Right lobe of liver (tissue), 6 donors: ENCODE measurements around the gene KDM4B. TPM values are rescaled to one million over a fixed set of nuclear protein-coding genes. Genes with fewer than 3 reads are reported as not detected.
A peak's percentile ranks its signal among the peaks of the same experiment; 100 is the strongest.

ENCODE experiments used
- ATAC-seq, 4 donors: fragments of 200-7000 bp; cut with Tn5 transposase; one replicate each; pipeline ENCODE4 v1.9.1; 2020; ENCODE audit warnings: mild to moderate bottlenecking in 4 of 4, moderate library complexity in 4 of 4
- DNase-seq, 3 donors: peaks; one replicate each; pipeline ENCODE4 v3.0.0-alpha.2; 2020
- H3K27ac ChIP-seq, 3 donors: fragments of 200-600 bp; one replicate each; pipeline ENCODE4 v1.8.0; 2022
- H3K27me3 ChIP-seq, 2 donors: fragments of 200-600 bp; one replicate each; pipeline ENCODE4 v1.8.0; 2022
- H3K36me3 ChIP-seq, 4 donors: fragments of 200-600 bp; sonication (generic) in 1 of 4; one replicate each; pipeline versions ENCODE4 v1.5.1 to v1.8.0; 2017 to 2022; ENCODE audit warnings: control low read depth in 1 of 4
- H3K4me1 ChIP-seq, 4 donors: fragments of 200-600 bp; sonication (generic) in 1 of 4; one replicate each; pipeline versions ENCODE4 v1.5.1 to v1.8.0; 2017 to 2022; ENCODE audit warnings: control low read depth in 1 of 4
- H3K4me3 ChIP-seq, 3 donors: fragments of 200-600 bp; one replicate each; pipeline ENCODE4 v1.8.0; 2022
- H3K9me3 ChIP-seq, 4 donors: fragments of 200-600 bp; sonication (generic) in 1 of 4; one replicate each; pipeline versions ENCODE4 v1.5.1 to v1.8.0; 2017 to 2022; ENCODE audit warnings: control low read depth in 1 of 4
- POLR2A ChIP-seq: fragments of 450-650 bp; IDR thresholded peaks from one replicate; pipeline ENCODE4 v1.6.1; 2017; ENCODE audit warnings: antibody characterized with exemption, mild to moderate bottlenecking
- WGBS: methylation state at CpG from one replicate; pipeline ENCODE4 v1.1.6; 2018; ENCODE audit warnings: low coverage, low lambda C conversion rate; ENCODE audit not compliant: insufficient coverage; ENCODE audit errors: missing lambda C conversion rate; 5-methylcytosine and 5-hydroxymethylcytosine counted together
- intact Hi-C, 2 donors: fragments of 100-400 bp; cut with DNase I; formaldehyde crosslinking; loops; one replicate each; pipeline versions ENCODE4 v1.11.2 to v1.14.1; 2022
- total RNA-seq, 6 experiments: library from RNA; depleted of rRNA in 2 of 6; stranded (reverse); fragments of >200 nt in 2 of 6; fragmentation: NEBNext Ultra II Directional in 3 of 6; extraction: Animal tissue kit (Norgen Biotek cat#: 25700) in 3 of 6; gene quantifications; one replicate each; pipeline versions ENCODE4 v1.1.0 to v1.2.4, GENCODE V29; 2016 to 2023
- TF ChIP-seq, protein P1 (sequence below), 4 donors: fragments of 200-600 bp in 3 of 4; fragments of 450-650 bp in 1 of 4; IDR thresholded peaks; one replicate each; pipeline versions ENCODE4 v1.5.1 to v1.8.0; 2016 to 2022; ENCODE audit warnings: antibody characterized with exemption in 4 of 4, mild to moderate bottlenecking in 2 of 4
- donor health status: DM: no; HTN: yes; CAD: no.
- donor health status: DM: no; HTN: no; CAD: no.
- donor health status: DM: no; HTN: no; CAD: no.
- donor health status: DM: no; HTN: yes; CAD: no.
- donor health status: DM: no; HTN: yes; CAD: no.

Gene KDM4B
- total RNA-seq, 6 experiments from 2014 or later: 14.2 to 36.9 (median 29.1) TPM

DNA sequence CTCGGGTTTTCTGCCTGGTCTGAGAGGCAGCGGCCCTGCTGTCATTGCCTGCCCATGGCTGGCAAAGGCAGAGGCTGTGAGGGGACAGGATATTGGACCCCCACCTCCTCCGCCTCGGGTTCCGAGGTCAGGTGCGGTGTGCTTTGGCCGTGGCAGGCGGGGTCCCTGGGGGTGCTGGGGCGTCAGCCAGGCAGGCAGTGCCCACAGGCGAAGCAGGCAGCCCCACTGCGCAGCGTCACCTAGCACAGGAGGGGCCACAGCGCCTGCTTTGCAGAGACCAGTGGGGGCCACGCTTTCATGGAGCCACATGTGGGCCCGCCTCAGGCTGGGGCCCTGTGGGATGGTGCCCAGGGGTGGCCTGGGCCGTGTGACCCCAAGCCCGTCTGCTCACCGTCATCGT is 96.0 kb downstream of the KDM4B start:
- WGBS: 100% methylated on average over 1 of the region's 19 CpGs
- DNase-seq (no peak), ATAC-seq (no peak)
- no peak overlapping the region for H3K4me3 ChIP-seq
- TF ChIP-seq, protein P1, sequence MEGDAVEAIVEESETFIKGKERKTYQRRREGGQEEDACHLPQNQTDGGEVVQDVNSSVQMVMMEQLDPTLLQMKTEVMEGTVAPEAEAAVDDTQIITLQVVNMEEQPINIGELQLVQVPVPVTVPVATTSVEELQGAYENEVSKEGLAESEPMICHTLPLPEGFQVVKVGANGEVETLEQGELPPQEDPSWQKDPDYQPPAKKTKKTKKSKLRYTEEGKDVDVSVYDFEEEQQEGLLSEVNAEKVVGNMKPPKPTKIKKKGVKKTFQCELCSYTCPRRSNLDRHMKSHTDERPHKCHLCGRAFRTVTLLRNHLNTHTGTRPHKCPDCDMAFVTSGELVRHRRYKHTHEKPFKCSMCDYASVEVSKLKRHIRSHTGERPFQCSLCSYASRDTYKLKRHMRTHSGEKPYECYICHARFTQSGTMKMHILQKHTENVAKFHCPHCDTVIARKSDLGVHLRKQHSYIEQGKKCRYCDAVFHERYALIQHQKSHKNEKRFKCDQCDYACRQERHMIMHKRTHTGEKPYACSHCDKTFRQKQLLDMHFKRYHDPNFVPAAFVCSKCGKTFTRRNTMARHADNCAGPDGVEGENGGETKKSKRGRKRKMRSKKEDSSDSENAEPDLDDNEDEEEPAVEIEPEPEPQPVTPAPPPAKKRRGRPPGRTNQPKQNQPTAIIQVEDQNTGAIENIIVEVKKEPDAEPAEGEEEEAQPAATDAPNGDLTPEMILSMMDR (IDR thresholded peaks at IDR 0.05): no peak
- TF ChIP-seq POLR2A: no peak
- intact Hi-C loops: no loop called here
- no peaks in the 10 kb centered on the region for H3K27me3 ChIP-seq
- H3K36me3 ChIP-seq: peaks cover 0 to 19% (median 0%) of the 10 kb centered on the region in 4 donors
- H3K4me1 ChIP-seq: peaks cover 0 to 18% (median 5%) of the 10 kb centered on the region in 4 donors
- no peak overlapping the region for H3K27ac ChIP-seq
- no peaks in the 10 kb centered on the region for H3K9me3 ChIP-seq

DNA sequence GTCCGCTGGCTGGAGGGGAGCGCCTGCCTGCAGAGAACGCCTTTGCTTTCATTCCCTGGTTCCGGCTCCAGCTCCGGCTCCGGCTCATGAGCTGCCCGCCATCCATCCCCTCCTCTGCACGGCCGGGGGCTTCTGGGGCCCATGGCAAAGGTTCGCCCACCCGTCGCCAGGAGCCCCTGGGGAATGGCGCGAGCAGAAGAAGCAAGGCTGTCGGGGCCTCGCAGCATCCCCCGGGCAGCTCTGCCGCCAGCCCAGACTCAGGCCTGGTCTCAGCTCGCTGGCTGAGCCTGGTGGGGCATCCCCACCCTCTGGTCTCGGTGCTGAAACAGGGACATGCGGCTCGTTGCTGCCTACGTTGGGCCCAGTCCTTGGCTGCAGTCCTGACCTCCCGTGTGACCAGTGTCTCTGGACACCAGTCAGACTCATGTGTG is 96.8 kb downstream of the KDM4B start:
- TF ChIP-seq, protein P1 (IDR thresholded peaks at IDR 0.05): no peak
- no peak for TF ChIP-seq POLR2A
- no peak for DNase-seq
- no peak for ATAC-seq
- H3K36me3 ChIP-seq: peaks cover 0 to 19% (median 0%) of the 10 kb centered on the region in 4 donors
- H3K4me3 ChIP-seq: no peak overlapping the region
- intact Hi-C loops: no loop called here
- H3K9me3 ChIP-seq: no peaks in the 10 kb centered on the region
- WGBS: 90% methylated on average over 2 of the region's 24 CpGs
- H3K27me3 ChIP-seq: no peaks in the 10 kb centered on the region
- peaks cover 0 to 18% (median 5%) of the 10 kb centered on the region in 4 donors for H3K4me1 ChIP-seq
- no peak overlapping the region for H3K27ac ChIP-seq

DNA sequence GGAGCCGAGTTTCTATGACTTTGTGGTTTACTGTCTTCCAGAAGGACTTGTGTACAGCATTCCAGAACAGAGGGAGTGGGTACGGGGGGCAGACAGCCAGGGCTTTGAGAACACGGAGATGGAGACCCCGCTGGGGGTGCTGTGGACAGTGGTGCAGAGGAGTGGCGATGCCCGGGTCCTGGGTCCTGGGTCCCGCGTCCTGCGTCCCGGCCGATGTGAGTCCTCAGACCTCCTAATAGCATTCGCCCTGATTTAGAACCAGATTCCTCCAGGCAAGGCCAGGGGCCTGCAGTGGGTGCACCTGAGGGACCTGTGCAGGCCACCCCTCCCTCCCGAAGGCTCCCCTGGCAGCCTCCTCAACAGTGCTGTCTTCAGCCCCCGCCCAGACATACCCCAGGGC is 97.9 kb downstream of the KDM4B start:
- intact Hi-C loops: no loop called here
- H3K27me3 ChIP-seq: no peaks in the 10 kb centered on the region

DNA sequence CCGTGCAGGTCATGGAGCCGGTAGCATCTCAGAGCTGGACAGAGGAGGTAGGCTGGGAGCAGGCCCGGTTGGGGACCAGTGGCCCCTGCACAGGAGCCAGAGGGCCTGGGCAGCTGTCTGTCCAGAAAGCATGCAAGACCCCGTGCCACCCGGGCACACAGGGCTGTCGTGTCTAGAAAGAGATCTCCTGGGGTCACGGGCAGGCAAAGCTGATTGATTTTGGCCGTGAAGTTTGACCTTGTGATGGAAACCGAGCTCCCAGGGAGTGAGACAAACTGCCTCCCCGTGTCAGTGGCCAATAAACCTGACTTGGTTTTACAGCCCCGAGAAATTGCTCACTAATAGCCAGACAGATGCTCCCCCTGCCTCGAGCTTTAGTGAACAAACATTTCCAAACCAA is 98.8 kb downstream of the KDM4B start:
- 20% methylated on average over 4 of the region's 12 CpGs for WGBS
- intact Hi-C loops: no loop called here
- Histone ChIP-seq H3K4me3 (no peak overlapping the region), H3K27ac (peak overlapping the region in 1 of 3 donors; percentile 40), H3K9me3 (no peaks in the 10 kb centered on the region), H3K36me3 (peaks cover 0 to 26% (median under 1%) of the 10 kb centered on the region in 4 donors), H3K27me3 (no peaks in the 10 kb centered on the region), H3K4me1 (peaks cover 0 to 18% (median 5%) of the 10 kb centered on the region in 4 donors)
- DNase-seq (peak in 2 of 3 donors; percentile 52 to 79), ATAC-seq (peak; percentile 59 to 84 (median 74))
- no peak for TF ChIP-seq POLR2A
- TF ChIP-seq, protein P1 (IDR thresholded peaks at IDR 0.05): no peak

More for the DNA sequence above, 97.9 kb downstream of the KDM4B start:
- DNase-seq (no peak), ATAC-seq (no peak)
- TF ChIP-seq, protein P1 (IDR thresholded peaks at IDR 0.05): no peak
- TF ChIP-seq POLR2A: no peak
- no peak overlapping the region for H3K27ac ChIP-seq
- peaks cover 0 to 28% (median under 1%) of the 10 kb centered on the region in 4 donors for H3K36me3 ChIP-seq
- no peaks in the 10 kb centered on the region for H3K9me3 ChIP-seq
- peaks cover 0 to 18% (median 5%) of the 10 kb centered on the region in 4 donors for H3K4me1 ChIP-seq
- no peak overlapping the region for H3K4me3 ChIP-seq
- 100% methylated on average over 1 of the region's 14 CpGs for WGBS
